MM.1S (cell line): ENCODE measurements around the gene SMPD3.

ENCODE experiments used
- EZH2phosphoT487 ChIP-seq: fragments of 300-600 bp; sonication (generic); IDR thresholded peaks from 2 replicates; pipeline ENCODE4 v1.6.1; 2018; ENCODE audit warnings: antibody characterized with exemption, low read length
- TF ChIP-seq, protein P1 (sequence below): fragments of 300-600 bp; sonication (generic); IDR thresholded peaks from 2 replicates; pipeline ENCODE4 v1.5.1; 2016; ENCODE audit warnings: antibody characterized with exemption, low read length, mixed read lengths

DNA sequence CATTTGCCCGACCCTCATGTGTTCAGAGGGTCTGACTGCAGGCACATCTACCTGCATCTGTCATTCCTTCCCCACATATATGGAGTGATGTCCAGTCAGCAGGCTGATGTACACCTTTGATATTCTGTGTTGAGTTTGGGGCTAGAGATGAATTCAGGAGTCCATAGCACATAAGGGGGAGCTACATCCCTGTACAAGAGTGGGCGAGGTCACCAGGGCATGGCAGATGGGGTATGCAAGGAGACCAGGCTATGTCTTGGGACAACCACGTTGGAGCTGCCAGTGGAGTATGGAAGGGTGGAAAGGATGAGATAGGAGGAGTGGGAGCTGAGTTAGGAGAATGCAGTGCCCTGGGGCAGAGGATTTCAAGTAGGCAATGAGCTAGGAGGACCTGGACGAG lies 15.0 kb downstream of the SMPD3 start:
- TF ChIP-seq, protein P1, sequence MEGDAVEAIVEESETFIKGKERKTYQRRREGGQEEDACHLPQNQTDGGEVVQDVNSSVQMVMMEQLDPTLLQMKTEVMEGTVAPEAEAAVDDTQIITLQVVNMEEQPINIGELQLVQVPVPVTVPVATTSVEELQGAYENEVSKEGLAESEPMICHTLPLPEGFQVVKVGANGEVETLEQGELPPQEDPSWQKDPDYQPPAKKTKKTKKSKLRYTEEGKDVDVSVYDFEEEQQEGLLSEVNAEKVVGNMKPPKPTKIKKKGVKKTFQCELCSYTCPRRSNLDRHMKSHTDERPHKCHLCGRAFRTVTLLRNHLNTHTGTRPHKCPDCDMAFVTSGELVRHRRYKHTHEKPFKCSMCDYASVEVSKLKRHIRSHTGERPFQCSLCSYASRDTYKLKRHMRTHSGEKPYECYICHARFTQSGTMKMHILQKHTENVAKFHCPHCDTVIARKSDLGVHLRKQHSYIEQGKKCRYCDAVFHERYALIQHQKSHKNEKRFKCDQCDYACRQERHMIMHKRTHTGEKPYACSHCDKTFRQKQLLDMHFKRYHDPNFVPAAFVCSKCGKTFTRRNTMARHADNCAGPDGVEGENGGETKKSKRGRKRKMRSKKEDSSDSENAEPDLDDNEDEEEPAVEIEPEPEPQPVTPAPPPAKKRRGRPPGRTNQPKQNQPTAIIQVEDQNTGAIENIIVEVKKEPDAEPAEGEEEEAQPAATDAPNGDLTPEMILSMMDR = no peak
- TF ChIP-seq EZH2phosphoT487 = no peak
